ENCODE results near the gene DDX43. TPM values are rescaled to one million over a fixed set of nuclear protein-coding genes. Genes with fewer than 3 reads are reported as not detected.

DDX43 gene
- total RNA-seq, 4 donors from 2014 or later = 1.3 to 12.0 (median 2.5) TPM

DNA sequence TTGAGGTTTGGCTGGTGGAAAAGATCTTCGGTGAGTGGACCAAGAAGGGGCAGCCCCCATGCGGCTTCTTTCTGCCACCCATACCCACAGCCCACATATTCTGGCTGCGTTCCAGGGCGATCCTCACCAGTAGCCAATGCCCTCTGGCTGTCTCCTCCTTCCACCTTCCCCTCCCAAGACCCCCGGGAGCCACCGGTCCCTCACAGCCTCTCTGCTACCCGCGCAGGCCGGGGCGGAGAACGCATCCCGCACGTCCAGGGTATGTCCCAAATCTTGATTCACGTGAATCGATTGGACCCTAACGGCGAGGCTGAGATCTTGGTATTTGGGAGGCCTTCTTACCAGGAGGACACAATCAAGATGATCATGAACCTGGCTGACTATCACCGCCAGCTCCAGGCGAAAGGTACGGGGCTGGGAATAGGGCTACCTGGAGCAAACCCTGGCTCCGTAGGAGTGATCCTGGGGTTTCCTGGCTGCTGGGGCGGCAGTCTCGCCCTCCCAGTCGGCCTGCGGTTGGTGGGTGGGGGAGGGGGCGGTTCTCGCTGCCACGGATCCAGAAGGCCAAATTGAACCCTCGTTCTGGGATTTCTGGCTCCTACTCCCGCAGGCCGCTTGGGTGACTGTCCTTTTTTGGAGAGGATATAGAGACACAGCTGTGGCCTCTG lies 31.6 kb upstream of the DDX43 start:
- Histone ChIP-seq H3K9me3 (peaks cover 0 to 15% (median 0%) of the 10 kb centered on the region in 4 donors), H3K4me1 (no peaks in the 10 kb centered on the region), H3K36me3 (no peaks in the 10 kb centered on the region), H3K4me3 (no peak overlapping the region), H3K27me3 (no peaks in the 10 kb centered on the region), H3K27ac (no peak overlapping the region)
- TF ChIP-seq, protein P1, sequence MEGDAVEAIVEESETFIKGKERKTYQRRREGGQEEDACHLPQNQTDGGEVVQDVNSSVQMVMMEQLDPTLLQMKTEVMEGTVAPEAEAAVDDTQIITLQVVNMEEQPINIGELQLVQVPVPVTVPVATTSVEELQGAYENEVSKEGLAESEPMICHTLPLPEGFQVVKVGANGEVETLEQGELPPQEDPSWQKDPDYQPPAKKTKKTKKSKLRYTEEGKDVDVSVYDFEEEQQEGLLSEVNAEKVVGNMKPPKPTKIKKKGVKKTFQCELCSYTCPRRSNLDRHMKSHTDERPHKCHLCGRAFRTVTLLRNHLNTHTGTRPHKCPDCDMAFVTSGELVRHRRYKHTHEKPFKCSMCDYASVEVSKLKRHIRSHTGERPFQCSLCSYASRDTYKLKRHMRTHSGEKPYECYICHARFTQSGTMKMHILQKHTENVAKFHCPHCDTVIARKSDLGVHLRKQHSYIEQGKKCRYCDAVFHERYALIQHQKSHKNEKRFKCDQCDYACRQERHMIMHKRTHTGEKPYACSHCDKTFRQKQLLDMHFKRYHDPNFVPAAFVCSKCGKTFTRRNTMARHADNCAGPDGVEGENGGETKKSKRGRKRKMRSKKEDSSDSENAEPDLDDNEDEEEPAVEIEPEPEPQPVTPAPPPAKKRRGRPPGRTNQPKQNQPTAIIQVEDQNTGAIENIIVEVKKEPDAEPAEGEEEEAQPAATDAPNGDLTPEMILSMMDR (IDR thresholded peaks at IDR 0.05) = no peak
- TF ChIP-seq POLR2A (IDR thresholded peaks at IDR 0.05) (no peak), EP300 (IDR thresholded peaks at IDR 0.05) (no peak)
- DNase-seq (ENCODE audit: low spot score in 2 of 2) = no peak
- 95% methylated on average over 28 to 31 of the region's 31 CpGs for WGBS, 2 donors

DNA sequence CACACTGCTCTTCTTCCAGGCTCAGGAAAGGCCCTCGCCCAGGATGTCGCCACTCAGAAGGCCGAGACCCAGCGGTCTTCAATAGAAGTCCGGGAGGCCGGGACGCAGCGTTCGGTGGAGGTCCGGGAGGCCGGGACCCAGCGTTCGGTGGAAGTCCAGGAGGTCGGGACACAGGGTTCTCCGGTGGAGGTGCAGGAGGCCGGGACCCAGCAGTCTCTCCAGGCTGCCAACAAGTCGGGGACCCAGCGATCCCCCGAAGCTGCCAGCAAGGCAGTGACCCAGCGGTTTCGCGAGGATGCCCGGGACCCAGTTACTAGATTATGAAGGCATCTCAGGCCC lies 31.1 kb upstream of the DDX43 start:
- no peak for DNase-seq (ENCODE audit: low spot score in 2 of 2)
- peaks cover 0 to 15% (median 0%) of the 10 kb centered on the region in 4 donors for H3K9me3 ChIP-seq
- TF ChIP-seq POLR2A (IDR thresholded peaks at IDR 0.05) (no peak), EP300 (IDR thresholded peaks at IDR 0.05) (no peak)
- TF ChIP-seq, protein P1 (IDR thresholded peaks at IDR 0.05) = no peak
- H3K36me3 ChIP-seq = no peaks in the 10 kb centered on the region
- no peaks in the 10 kb centered on the region for H3K4me1 ChIP-seq
- WGBS, 2 donors = 94 to 96% methylated on average over 20 to 23 of the region's 23 CpGs
- H3K27ac ChIP-seq = no peak overlapping the region
- H3K4me3 ChIP-seq = no peak overlapping the region
- no peaks in the 10 kb centered on the region for H3K27me3 ChIP-seq

DNA sequence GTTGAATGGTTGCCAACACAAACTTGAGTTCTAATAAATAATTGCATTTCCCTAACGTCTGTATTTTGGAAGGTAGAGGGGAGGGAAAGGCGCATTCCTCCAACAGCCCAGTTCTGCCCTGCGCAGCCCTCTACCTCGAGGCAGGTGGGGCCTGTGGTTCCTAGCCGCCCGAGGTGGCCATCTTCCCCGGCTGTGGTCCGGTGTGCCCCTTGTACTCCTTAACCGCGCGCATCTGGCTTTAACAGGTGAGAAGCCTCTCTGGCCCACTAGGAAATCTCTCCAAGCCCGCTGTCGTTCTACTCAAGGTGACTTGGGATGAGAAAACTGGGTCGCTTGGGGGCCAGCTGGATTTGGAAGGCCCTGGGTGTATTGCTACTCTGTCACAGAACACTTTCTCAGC lies 30.5 kb upstream of the DDX43 start:
- H3K27me3 ChIP-seq = no peaks in the 10 kb centered on the region
- H3K4me3 ChIP-seq = no peak overlapping the region
- H3K9me3 ChIP-seq = peaks cover 0 to 15% (median 0%) of the 10 kb centered on the region in 4 donors
- H3K36me3 ChIP-seq = no peaks in the 10 kb centered on the region
- WGBS, 2 donors = 91% methylated on average over 14 of the region's 14 CpGs
- H3K27ac ChIP-seq = no peak overlapping the region
- no peak for DNase-seq (ENCODE audit: low spot score in 2 of 2)
- H3K4me1 ChIP-seq = no peaks in the 10 kb centered on the region
- no peak for TF ChIP-seq POLR2A (IDR thresholded peaks at IDR 0.05)

DNA sequence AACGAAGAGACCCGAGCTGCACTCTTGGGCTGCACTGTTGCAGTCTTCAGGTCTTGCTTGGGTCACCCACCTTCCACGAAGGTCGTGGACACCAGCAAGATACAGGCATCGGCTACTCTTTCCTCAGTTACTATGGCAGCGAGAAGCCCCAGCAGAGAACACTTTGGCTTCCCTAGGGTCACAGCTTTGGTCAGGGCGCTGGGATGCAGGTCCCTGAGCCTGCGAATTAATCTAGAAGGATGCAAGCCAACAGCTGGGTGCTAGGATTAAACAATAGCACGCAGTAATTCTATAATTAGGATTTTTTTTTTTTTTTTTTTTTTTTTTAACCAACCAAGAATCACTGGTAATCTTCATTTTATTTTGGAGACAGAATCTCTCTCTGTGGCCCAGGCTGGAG lies 30.1 kb upstream of the DDX43 start:
- no peak overlapping the region for H3K4me3 ChIP-seq
- H3K4me1 ChIP-seq = no peaks in the 10 kb centered on the region
- peaks cover 0 to 17% (median 0%) of the 10 kb centered on the region in 4 donors for H3K9me3 ChIP-seq
- no peak for DNase-seq (ENCODE audit: low spot score in 2 of 2)
- WGBS, 2 donors = 86 to 89% methylated on average over 9 of the region's 9 CpGs
- no peak overlapping the region for H3K27ac ChIP-seq
- H3K36me3 ChIP-seq = no peaks in the 10 kb centered on the region
- no peaks in the 10 kb centered on the region for H3K27me3 ChIP-seq
- TF ChIP-seq, protein P1 (IDR thresholded peaks at IDR 0.05) = no peak
- TF ChIP-seq POLR2A (IDR thresholded peaks at IDR 0.05) = no peak
- TF ChIP-seq EP300 (IDR thresholded peaks at IDR 0.05) = no peak

DNA sequence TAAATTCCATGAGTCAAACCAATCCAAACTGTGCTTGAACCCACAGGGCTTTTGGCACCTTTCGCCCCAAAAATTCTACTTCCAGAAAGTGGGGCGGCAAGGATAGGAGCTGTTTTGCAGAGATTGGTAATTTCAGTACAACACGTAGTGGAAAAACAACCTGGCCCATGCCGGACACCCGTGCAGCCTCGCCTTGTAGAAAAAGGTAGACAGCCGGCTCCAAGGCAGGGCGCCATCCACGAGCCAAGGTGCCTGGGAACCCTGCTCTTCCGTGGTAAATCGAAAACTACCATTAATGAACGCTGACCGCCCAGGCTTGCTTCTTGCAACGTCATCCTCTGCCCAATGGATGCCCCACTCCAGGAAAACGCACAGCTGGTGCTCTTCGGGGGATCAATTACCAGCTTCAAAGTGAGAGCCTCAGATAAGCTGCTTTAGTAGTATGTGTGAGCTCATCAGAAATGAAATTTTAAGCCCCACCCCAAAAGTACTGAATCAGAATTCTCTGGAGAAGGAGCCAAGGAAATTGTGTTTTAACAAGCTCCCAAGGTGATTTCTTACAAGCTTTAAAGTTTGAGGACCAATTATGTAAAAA lies 26.8 kb upstream of the DDX43 start:
- DNase-seq (ENCODE audit: low spot score in 2 of 2) = no peak
- no peaks in the 10 kb centered on the region for H3K27me3 ChIP-seq
- H3K9me3 ChIP-seq = peaks cover 0 to 34% (median 0%) of the 10 kb centered on the region in 4 donors
- no peak for TF ChIP-seq EP300 (IDR thresholded peaks at IDR 0.05)
- TF ChIP-seq, protein P1 (IDR thresholded peaks at IDR 0.05) = no peak
- TF ChIP-seq POLR2A (IDR thresholded peaks at IDR 0.05) = no peak
- WGBS, 2 donors = 76 to 84% methylated on average over 16 of the region's 16 CpGs
- no peaks in the 10 kb centered on the region for H3K36me3 ChIP-seq
- no peak overlapping the region for H3K4me3 ChIP-seq
- no peak overlapping the region for H3K27ac ChIP-seq
- no peaks in the 10 kb centered on the region for H3K4me1 ChIP-seq

Data from tibial nerve (tissue), 4 donors.